GM21423 (cell line): ENCODE data around the gene LGALS3.

Source experiments
- ATAC-seq: cut with Tn5 transposase; IDR thresholded peaks from one replicate; pipeline ENCODE4 v1.9.1; 2021; ENCODE audit warnings: mild to moderate bottlenecking, moderate library complexity; ENCODE audit not compliant: unreplicated experiment

The LGALS3 gene

GRCh38 chr14:55111122-55111708, 17.8 kb upstream of the LGALS3 start:
- ATAC-seq: no peak

- ATAC-seq: no peak
Observed at GRCh38 chr14:55114720-55115119, 14.3 kb upstream of the LGALS3 start.

- ATAC-seq: no peak
Observed at GRCh38 chr14:55115460-55115859, 13.6 kb upstream of the LGALS3 start.

- ATAC-seq: no peak
Observed at GRCh38 chr14:55115861-55116245, 13.2 kb upstream of the LGALS3 start.

- ATAC-seq: no peak
Observed at GRCh38 chr14:55116246-55117030, 12.6 kb upstream of the LGALS3 start.

- ATAC-seq: no peak
Observed at GRCh38 chr14:55117803-55118441, 11.1 kb upstream of the LGALS3 start.

GRCh38 chr14:55118761-55119160, 10.3 kb upstream of the LGALS3 start:
- no peak for ATAC-seq

GRCh38 chr14:55120571-55121495, 8.2 kb upstream of the LGALS3 start:
- ATAC-seq: no peak

- ATAC-seq: no peak
Observed at GRCh38 chr14:55121628-55122439, 7.2 kb upstream of the LGALS3 start.

GRCh38 chr14:55122440-55122986, 6.5 kb upstream of the LGALS3 start:
- ATAC-seq: no peak

GRCh38 chr14:55123101-55123500, 6.0 kb upstream of the LGALS3 start:
- ATAC-seq: no peak

GRCh38 chr14:55123852-55124639, 5.0 kb upstream of the LGALS3 start:
- no peak for ATAC-seq

- ATAC-seq: no peak
Observed at GRCh38 chr14:55124774-55125386, 4.2 kb upstream of the LGALS3 start.

GRCh38 chr14:55125403-55125802, 3.6 kb upstream of the LGALS3 start:
- ATAC-seq: no peak

- no peak for ATAC-seq
Observed at GRCh38 chr14:55126034-55126433, 3.0 kb upstream of the LGALS3 start.

- no peak for ATAC-seq
Observed at GRCh38 chr14:55126932-55127459, 2.1 kb upstream of the LGALS3 start.

- ATAC-seq: no peak
Observed at GRCh38 chr14:55127460-55127951, 1.5 kb upstream of the LGALS3 start.

- no peak for ATAC-seq
Observed at GRCh38 chr14:55128386-55129085, 516 bp upstream of the LGALS3 start.
